Measurements from ENCODE around the gene NLN. TPM values are rescaled to one million over a fixed set of nuclear protein-coding genes. Genes with fewer than 3 reads are reported as not detected.
"Not testable (repeated sequence)": the region's sequence is repeated elsewhere in the genome, so short reads cannot be mapped to it uniquely, and the experiment has no call there.

The NLN gene
- total RNA-seq, 1 experiment from 2014 or later: 31.4 TPM

- no peak for DNase-seq (ENCODE audit: low read depth, low spot score)
- in situ Hi-C loops (cut with HindIII; ENCODE audit: low pct_unique_long_range_greater_than_20kb, low sequenced_read_pairs): no loop called here
These were observed 70.0 kb downstream of the NLN start for GRCh38 chr5:65791712-65792673.

DNA sequence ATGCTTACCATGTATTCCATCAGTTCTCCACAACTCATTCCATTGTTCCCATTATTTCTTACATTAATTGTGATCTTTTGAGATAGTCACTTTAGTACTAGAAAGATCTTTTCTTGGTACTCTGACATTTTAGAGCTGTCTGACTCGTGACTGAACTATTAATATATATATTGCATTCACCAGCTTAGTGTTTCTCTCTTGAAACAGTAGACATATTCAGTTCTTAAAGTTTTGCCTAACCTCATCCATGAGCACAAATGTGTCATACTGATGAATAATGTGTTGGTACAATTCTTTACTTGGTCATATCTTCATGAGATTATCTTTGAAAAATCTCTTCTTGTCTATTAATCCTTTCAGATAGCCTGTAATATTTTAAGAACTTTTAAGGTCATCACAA is 74.3 kb downstream of the NLN start:
- in situ Hi-C loops (cut with HindIII; ENCODE audit: low pct_unique_long_range_greater_than_20kb, low sequenced_read_pairs): no loop called here
- peak; percentile 36 for DNase-seq (ENCODE audit: low read depth, low spot score)

GRCh38 chr5:65796751-65797316 is 74.8 kb downstream of the NLN start:
- in situ Hi-C loops (cut with HindIII; ENCODE audit: low pct_unique_long_range_greater_than_20kb, low sequenced_read_pairs): no loop called here
- DNase-seq (ENCODE audit: low read depth, low spot score): no peak

- in situ Hi-C loops (cut with HindIII; ENCODE audit: low pct_unique_long_range_greater_than_20kb, low sequenced_read_pairs): no loop called here
- DNase-seq (ENCODE audit: low read depth, low spot score): no peak
These were observed 75.5 kb downstream of the NLN start for GRCh38 chr5:65797481-65797880.

DNA sequence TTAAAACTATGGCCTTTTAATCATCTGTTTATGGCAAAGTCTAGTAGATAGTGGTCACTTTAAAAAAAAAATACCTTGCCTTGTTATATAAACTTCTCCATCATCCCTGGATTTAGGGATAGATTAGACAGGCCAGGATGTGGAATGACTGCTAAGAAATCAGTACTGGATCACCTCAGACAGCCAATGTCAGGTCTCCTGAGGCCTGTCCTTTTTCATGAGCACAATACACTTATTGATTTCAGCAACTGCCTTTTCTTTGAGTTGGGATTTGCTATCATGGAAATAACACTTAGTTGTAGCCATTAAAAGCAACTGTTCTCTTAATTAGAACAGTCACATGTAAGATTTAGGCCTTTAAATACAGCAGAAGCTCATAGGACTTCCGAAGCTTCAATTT is 77.9 kb downstream of the NLN start:
- peak; percentile 59 for DNase-seq (ENCODE audit: low read depth, low spot score)

DNA sequence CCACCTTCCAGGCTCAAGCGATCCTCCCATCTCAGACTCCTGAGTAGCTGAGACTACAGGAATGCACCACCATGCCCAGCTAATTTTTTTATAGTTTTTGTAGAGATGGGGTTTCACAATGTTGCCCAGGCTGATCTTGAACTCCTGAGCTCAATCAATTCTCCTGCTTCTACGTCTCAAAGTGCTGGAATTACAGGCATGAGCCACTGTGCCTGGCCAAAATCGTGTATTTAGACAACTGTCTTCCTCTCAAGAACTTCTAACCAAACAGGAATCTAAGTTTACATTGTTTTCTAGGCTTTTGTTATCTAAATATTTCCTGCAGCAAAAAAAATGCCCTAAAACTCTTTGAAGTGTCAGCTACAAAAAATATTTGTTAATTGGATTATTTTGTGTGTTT is 78.8 kb downstream of the NLN start:
- no peak for DNase-seq (ENCODE audit: low read depth, low spot score)
- in situ Hi-C loops (cut with HindIII; ENCODE audit: low pct_unique_long_range_greater_than_20kb, low sequenced_read_pairs): no loop called here

More for the DNA sequence above, 77.9 kb downstream of the NLN start:
- in situ Hi-C loops (cut with HindIII; ENCODE audit: low pct_unique_long_range_greater_than_20kb, low sequenced_read_pairs): no loop called here

DNA sequence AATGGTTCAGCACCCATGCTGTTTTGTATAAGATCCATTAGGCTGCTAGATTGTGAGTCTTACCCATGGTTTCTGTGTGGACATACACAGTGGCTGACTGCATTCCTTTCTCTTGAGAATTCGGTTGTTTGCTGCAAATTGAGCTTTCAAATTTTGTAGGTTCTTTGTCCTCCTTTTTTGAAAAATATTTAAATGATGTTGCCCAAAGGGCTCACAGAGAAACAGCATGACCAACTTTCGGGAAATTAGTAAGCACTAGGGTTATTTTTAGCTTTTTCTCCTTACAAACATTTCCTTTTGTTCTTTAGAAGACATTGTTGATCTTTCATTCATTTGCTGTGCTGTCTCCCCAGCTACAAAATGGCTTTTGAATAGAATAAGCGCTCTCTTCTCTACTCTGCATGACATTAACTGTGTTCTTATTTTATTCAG is 79.4 kb downstream of the NLN start:
- in situ Hi-C loops (cut with HindIII; ENCODE audit: low pct_unique_long_range_greater_than_20kb, low sequenced_read_pairs): no loop called here
- DNase-seq (ENCODE audit: low read depth, low spot score): peak; percentile 59

DNA sequence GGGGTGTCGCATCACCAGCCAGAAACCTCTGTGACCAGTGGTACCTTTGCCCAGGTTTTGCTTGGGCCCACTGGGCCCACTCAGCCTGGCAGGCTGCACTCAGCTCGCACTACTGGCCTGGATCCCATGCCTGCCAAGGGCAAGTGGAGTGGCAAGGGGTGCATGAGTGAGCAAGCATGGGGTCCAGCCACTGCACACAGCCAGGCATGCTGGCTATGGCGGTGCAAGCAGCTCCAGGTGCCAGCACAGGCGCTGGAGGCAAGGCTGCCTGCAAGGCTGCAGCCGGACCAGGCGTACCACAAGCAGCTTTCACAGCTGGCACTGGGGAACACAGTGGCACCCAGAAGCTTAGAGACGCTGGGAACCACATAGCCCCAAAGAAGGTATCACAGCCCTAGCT is 80.1 kb downstream of the NLN start:
- in situ Hi-C loops (cut with HindIII; ENCODE audit: low pct_unique_long_range_greater_than_20kb, low sequenced_read_pairs): no loop called here
- no peak for DNase-seq (ENCODE audit: low read depth, low spot score)

DNA sequence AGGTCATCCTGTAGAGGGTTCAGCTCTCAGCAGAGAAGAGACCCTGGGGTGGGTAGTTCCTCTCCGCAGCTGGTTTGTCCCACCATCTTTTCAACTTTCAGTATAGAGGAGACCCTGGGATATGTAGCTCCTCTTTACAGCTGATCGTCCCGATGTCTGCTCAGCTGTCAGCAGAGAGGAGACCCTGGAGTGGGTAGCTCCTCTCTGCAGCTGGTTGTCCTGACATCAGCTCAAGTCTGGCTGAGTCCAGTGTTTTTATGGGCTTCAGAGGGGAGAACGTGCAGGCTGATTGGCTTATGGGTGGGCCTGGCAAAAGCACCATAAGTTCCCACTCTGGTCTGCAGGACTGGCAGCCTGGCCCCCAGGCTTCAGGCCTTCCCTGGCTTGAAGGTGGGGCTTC is 80.8 kb downstream of the NLN start:
- DNase-seq (ENCODE audit: low read depth, low spot score): no peak
- in situ Hi-C loops (cut with HindIII; ENCODE audit: low pct_unique_long_range_greater_than_20kb, low sequenced_read_pairs): no loop called here

DNA sequence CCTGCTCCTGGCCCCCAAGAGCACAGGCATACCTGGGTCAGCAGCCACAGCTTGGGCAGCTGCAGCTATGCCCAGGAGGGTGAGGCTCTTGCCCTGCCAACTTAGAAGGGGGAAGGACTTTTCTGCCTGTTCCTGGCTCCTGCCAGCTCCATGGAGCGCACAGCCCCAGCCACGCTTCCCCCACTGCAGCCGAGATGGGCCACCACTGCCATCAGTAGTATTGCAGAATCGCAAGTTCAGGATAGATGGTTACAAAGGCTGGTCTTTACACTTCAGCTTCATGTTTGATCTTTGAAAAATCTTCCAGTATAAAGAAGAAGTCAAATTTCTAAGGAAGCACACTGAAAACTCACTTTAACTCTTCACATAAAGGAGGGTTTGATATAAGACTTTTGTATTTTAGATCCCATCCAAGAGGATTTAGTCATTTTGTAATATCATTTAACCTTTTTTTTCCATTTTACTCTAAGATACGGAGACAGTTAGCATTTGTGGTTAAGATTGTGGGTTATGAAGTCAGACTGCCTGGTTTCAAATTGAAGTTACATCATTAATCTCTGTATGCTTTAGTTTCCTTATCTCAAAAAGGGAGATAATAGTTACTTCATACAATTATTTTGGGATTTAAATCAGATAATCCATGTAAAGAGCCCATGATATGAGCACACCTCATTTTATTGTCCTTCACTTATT is 81.8 kb downstream of the NLN start:
- DNase-seq (ENCODE audit: low read depth, low spot score): no peak
- in situ Hi-C loops (cut with HindIII; ENCODE audit: low pct_unique_long_range_greater_than_20kb, low sequenced_read_pairs): no loop called here

DNA sequence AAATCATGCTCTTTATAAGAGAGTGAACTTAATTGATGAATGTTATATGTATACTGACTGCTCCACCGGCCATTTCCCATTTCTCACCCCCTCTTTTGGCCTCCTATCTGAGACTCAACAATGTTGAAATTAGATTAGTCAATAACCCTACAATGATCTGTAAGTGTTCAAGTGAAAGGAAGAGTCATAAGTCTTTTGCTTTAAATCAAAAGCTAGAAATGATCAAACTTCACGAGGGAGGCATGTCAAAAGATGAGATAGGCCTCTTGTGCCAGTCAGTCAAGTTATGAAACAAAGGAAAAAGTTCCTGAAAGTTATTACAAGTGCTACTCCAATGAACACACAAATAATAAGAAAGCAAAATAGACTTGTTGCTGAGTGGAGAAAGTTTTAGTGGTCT is 83.1 kb downstream of the NLN start:
- in situ Hi-C loops (cut with HindIII; ENCODE audit: low pct_unique_long_range_greater_than_20kb, low sequenced_read_pairs): no loop called here
- DNase-seq (ENCODE audit: low read depth, low spot score): no peak

DNA sequence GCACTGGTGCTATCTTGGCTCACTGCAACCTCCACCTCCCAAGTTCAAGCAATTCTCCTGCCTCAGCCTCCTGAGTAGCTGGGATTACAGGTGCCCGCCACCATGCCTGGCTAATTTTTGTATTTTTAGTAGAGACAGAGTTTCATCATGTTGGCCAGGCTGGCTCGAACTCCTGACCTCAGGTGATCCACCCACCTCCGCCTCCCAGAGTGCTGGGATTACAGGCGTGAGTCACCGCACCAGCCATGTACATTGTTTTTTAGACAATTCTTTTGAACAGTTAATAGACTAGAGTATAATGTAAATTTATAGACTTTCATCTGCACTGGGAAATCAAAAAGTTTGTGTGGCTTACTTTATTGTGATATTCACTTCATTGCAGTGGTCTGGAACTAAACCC is 85.5 kb downstream of the NLN start:
- DNase-seq (ENCODE audit: low read depth, low spot score): not testable (repeated sequence)

GRCh38 chr5:65808251-65808741 is 86.3 kb downstream of the NLN start:
- in situ Hi-C loops (cut with HindIII; ENCODE audit: low pct_unique_long_range_greater_than_20kb, low sequenced_read_pairs): no loop called here
- DNase-seq (ENCODE audit: low read depth, low spot score): peak; percentile 95

More for the DNA sequence above, 85.5 kb downstream of the NLN start:
- in situ Hi-C loops (cut with HindIII; ENCODE audit: low pct_unique_long_range_greater_than_20kb, low sequenced_read_pairs): not testable (repeated sequence)

DNA sequence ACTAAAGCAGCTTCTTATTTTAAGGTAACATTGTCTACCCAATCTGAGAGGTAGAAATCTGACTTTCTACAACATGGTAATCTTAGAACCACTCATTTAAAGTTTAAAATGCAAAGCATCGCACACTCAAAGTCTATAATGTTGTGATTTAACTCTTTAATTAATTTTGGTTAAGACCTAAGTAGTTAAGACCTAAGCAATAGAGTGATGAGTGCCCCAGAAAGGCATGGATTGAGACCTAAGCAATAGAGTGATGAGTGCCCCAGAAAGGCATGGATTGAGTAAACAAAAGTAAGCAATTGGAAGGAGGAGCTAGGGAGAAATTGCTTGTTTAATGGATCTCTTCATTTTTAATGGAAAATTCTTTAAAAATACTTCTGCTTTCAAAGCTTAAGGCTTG is 86.8 kb downstream of the NLN start:
- in situ Hi-C loops (cut with HindIII; ENCODE audit: low pct_unique_long_range_greater_than_20kb, low sequenced_read_pairs): no loop called here
- peak; percentile 79 for DNase-seq (ENCODE audit: low read depth, low spot score)

GRCh38 chr5:65809817-65810531 is 88.0 kb downstream of the NLN start:
- in situ Hi-C loops (cut with HindIII; ENCODE audit: low pct_unique_long_range_greater_than_20kb, low sequenced_read_pairs): no loop called here
- DNase-seq (ENCODE audit: low read depth, low spot score): no peak

DNA sequence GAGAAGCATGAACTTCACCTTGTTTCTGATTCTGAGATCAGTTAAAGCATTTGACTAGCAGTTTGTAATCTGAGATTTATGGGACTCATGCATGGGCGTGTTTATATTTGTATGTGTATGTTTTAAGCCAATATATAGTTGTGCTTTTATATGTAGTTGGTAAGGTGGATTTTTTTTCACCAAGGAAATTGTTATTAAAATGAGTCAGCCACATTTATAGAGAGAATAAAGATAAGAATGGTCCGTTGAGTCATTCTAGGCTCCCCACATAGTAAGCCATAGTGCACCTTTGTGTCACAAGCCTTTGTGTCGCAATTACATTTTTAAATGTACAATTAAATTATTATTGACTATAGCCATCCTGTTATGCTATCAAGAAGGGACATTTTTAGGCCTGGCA is 89.0 kb downstream of the NLN start:
- in situ Hi-C loops (cut with HindIII; ENCODE audit: low pct_unique_long_range_greater_than_20kb, low sequenced_read_pairs): no loop called here
- no peak for DNase-seq (ENCODE audit: low read depth, low spot score)

- DNase-seq (ENCODE audit: low read depth, low spot score): no peak
- in situ Hi-C loops (cut with HindIII; ENCODE audit: low pct_unique_long_range_greater_than_20kb, low sequenced_read_pairs): no loop called here
These were observed 89.9 kb downstream of the NLN start for GRCh38 chr5:65811885-65812284.

GRCh38 chr5:65812648-65813047 is 90.6 kb downstream of the NLN start:
- in situ Hi-C loops (cut with HindIII; ENCODE audit: low pct_unique_long_range_greater_than_20kb, low sequenced_read_pairs): no loop called here
- DNase-seq (ENCODE audit: low read depth, low spot score): no peak
